CD4-positive, alpha-beta T cell treated with Interleukin-1 beta for 1 hour (primary cell): ENCODE measurements around the gene CHGA.

Source experiments
- DNase-seq, 2 donors: peaks; one replicate each; pipeline ENCODE4 v3.0.0-alpha.2; 2020 to 2022

The CHGA gene

DNA sequence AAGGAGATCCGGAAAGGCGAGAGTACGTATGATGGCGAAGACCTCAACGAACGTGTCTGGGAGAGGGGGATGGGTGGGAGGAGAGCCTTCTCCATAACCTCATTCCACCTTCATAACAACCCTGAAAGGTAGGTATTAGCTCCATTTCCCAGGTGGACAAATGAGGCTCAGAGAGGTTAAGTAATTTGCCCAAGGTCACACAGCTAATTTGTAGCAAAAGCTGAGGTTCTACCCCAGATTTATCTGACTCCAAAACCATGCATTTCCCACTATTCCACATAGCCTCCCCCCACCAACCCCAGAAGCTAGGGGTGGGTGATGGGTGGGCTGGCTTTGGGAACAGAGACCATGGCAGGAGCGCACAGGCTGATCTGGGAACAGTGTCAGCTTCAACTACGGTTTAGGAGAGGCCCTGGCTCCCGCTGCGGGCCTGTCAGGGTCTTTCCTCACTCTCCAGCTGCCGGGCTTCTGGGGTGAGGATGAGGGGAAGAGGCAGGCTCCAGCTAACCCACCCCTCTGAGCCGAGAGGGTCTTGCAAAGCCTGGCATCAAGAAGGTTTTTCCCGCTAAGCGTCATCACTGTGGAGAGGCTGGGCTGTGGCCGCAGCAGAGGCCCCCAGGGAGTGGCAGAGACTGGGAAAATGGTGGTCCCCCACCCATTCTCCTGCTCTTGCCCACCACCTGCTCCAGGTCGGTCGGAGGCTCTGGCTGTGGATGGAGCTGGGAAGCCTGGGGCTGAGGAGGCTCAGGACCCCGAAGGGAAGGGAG lies 8.9 kb downstream of the CHGA start:
- no peak for DNase-seq

DNA sequence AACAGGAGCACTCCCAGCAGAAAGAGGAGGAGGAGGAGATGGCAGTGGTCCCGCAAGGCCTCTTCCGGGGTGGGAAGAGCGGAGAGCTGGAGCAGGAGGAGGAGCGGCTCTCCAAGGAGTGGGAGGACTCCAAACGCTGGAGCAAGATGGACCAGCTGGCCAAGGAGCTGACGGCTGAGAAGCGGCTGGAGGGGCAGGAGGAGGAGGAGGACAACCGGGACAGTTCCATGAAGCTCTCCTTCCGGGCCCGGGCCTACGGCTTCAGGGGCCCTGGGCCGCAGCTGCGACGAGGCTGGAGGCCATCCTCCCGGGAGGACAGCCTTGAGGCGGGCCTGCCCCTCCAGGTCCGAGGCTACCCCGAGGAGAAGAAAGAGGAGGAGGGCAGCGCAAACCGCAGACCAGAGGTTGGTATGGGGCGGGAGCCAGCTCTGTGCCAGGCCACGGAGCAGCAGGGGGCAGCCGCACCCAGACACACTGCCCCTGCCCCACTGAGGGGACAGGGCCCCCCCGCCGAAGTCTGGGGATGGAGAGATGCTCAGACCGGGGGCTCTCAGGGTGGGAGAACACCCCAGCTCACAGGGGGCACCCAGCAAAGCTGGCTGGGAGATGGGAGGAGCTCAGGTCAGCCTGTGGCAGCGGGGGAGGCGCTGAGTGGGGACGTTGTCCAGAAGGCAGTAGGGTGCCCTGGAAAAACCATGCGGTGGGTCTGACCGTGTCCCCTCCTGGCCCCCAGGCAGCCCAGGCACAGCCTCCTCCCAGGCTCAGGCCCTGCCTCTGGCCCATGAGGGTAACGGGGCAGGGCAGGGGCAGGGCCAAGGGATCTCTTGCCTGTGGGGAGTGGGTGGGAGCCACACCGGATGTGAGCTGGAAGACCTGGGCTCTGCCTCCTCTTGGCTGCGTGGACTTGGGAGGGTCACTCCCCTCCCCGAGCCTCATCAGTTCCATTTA lies 9.8 kb downstream of the CHGA start:
- no peak for DNase-seq

DNA sequence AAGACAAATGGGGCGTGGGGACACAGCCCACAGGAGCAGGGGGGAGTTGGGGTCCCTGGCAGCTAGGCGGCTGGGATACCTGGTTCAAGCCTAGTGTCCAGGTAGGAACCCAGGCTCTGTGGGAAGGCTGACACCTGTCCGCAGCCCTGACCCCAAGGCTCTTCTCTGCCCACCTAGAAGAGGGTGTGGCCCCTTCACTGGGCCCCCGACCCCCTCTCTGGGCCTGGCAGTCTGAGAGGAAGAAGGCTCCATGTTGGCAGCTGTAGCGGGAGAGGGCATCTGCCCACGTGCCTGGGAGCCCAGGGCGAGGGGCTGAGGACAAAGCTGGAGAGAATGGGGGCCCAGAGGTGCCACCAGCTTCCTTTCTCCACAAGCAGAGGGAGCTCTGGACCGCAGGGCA lies 10.5 kb downstream of the CHGA start:
- DNase-seq: no peak

DNA sequence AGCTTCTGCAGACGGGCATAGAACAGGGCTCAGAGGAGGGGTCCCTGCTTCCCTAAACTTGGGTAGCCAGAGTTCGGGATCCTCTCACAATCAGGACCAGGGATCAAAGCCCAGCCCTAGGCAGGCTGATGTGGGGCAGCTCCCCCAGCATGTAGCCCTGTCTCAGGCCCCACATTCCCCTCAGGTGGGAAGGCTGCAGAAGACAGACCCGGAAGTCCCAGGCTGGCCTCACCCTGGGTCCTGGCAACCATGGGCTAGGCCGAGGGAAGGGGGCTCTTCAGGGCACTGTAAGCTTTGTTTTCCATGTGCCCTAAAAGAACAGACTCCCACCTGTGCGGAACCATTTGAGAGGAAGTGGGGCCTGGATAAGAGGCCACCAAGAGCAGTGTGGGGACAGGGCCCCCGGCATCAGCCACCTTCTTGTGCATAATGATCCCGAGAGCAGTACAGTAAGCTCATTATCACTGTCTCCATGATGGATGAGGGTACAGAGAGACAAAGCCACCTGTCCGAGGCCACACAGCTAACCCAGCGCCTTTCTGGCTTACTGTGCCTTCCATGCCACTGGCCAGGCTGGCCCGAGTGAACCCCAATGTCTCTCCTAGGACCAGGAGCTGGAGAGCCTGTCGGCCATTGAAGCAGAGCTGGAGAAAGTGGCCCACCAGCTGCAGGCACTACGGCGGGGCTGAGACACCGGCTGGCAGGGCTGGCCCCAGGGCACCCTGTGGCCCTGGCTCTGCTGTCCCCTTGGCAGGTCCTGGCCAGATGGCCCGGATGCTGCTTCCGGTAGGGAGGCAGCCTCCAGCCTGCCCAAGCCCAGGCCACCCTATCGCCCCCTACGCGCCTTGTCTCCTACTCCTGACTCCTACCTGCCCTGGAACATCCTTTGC lies 11.5 kb downstream of the CHGA start:
- no peak for DNase-seq

DNA sequence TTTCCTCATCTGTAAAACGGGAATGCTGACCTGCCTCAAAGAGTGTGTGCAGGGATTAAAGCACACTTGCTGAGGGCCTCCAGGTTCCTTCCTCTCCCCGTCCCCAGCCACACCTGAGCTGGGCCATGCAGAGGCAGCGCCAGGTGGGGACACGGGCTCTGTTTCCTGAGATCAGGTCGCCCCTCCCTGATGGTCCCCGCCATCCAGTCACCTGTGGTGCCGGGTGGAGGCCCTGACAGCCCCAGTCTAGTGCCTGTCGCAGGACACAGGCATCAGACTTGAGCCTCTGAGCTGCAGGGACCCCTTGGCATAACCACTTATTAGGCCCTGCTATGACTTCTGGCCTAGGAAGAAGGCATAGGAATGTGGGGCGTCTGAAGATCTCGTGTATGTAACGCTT lies 12.5 kb downstream of the CHGA start:
- DNase-seq: no peak

DNA sequence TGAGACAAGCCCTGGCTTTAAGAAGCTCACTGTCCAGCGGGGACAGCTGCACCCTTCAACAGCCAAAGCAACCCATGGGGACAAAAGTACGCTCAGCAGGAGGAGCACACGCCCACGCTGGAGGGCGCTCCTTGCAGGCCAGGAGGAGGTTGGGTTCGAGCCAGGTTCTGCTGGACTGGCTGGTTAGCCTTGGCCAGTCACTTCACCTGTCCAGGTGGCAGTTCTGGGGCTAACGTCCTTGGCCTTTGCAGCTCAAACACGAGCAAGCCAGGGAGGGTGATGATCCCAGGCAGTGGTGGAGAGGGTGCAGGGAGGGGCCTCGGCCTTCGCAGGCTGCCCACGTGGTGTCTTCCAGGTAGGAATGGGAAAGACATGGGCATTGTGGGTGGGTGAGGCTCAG lies 13.1 kb downstream of the CHGA start:
- DNase-seq: no peak

DNA sequence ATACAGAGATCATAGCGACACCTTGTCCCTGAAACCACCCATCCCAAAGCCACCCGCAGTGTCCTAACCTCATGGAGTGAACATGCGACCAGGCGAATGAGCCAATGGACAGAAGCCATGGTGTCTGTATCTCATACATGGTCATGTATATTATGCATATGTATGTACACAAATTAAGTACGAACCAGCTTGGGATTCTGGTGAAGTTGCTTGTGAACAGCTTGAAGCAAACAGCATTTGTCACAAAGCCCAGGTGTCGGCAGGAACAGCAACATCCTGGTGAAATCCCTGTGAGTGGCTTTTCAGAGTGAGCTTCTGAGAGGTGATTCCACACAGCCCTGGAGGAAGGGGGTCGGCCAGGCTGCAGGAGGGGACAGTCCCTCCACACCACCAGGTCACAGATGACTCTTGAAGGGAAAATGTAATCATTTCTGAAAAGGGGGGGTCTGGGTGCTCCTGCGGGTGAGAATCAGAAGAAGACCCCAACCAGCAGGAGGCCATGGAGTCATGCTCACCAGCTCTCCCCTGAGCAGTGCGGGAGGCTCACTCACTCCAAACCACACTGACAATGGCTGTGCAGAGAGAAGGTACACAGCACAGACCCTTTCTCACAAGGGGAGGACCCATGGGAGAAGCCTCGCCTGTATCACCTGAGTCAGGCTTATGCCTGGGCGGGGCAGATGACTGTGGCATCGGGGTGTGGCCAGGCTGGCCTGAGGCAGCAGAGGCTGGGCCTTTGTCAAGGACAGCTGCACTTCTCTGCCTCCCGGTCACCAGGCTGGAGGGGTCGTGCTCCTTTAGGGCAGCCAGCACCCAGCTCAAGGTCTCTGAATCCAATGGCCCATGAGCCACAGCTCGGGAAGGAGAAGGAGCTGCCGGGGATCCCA lies 14.3 kb downstream of the CHGA start:
- DNase-seq: no peak

DNA sequence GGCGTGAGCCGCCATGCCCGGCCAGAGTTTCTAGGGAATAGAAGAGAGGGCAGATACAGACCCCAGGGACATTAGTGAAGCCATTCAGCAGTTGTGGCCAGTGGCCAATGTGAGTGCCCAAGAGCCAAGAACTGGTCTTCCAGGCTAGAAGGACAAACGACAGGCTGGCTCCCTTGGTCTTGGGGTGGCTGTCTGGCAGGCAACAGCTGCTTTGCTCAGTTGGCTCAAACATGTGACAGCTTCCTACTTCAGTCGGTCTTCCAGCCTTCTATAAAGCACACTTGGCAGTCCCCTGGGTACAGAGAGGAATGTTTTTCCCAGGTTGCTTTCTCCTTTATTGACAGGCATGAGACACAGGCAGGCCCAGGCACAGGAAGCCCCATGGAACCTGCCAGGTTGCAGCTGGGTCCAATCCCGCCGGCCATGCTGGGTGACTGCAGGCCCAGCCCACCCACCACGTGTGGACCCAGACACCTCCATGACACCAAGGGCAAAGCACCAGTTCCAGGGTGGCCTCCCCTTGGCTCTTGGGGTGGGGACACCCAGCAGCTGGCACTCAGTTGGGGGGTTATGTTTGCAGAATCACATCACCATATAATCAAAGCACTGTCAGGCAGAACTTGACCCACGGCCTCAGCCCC lies 15.4 kb downstream of the CHGA start:
- no peak for DNase-seq

DNA sequence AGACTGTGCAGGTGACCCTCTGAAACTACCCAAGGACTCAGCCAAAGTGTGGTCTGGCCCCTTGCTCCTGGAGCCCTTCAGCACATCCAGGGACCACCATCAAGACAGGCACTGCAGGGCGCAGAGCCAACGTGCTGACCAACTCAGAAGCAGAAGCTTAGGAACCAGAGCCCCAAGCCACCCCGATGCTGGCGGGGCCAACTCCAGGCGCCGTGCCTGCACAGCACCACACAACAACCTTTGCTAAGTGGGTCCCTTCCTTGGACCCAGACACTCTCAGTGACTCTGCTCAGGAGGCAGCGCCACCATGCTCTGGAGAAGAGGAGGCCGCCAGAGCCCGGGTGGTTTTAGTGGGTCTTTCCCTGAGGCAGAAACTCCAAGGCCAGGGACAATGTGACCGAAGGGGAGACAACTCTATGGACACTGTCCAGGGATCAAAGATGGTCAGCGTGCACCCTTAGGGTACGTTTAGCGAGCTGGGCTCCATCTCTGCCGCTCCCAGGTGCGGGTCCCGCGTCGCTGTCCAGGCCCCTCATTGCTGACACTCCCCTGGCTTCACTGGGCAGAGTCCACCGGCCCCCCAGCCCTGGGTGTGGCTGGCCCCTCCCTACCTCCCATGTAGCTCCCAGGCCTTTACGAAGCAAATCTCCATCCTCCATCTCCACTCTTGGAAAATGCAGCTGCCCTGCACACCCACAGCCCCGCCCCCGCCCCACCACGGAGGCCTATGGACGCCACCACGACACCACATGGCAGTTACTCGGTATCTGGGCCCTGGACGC lies 16.1 kb downstream of the CHGA start:
- DNase-seq: no peak

DNA sequence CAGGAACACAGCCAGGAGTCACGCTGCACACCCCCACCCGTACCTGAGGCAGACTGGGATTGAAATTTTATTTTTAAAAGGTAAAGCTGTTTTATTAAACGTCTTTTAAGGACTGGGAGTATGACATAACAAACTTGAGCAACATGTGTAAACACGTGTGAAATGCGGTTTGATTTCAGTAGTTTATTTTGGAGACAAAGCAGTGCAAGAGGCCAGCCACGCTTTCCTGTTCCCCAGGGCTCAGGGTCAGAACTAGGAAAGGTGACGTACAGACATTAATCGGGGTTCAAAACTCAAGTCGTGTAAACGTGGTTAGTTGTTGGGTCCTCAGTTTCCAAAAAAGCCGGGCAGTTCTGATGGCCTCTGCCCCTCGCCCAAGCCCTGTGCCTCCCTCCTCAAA lies 16.7 kb downstream of the CHGA start:
- DNase-seq: no peak

DNA sequence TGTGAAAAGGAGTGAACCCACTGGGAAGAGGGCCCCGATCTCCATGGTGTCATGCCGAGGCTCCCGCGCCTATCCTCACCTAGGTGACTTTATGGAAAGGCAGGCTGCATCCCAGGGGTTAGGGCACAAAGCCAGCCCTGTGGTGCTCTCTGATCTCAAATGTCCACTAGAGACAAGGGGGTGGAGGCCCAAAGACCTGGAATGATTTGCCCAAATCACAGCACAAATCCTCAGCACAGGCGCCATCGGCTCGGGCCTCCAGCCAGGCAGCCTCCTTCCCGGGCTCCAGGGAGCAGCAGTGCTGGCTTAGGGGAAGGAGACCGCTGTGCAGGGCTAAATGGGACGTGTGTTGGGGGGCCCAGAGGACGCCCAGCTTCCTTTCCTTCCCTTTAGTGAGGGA lies 17.6 kb downstream of the CHGA start:
- DNase-seq: no peak

DNA sequence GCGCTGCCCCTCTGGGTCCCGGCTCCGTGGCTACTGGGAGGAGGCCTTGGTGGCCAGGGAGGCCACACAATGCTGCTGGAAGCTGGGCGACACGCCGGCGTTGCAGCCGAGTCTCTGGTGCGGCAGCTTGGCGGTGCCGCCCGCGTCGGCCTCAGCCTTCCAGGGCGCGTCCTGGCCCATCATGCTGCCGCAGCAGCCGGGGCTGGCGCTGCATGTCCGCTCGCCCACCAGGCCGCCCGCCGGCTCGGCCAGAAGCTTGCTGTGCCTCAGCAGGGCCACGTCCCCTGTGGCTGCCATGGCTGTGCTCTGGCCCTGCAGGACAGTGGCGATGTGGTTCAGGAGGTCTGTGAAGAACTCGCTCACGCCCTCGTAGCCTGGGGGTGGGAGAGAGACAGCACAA lies 18.6 kb downstream of the CHGA start:
- no peak for DNase-seq

DNA sequence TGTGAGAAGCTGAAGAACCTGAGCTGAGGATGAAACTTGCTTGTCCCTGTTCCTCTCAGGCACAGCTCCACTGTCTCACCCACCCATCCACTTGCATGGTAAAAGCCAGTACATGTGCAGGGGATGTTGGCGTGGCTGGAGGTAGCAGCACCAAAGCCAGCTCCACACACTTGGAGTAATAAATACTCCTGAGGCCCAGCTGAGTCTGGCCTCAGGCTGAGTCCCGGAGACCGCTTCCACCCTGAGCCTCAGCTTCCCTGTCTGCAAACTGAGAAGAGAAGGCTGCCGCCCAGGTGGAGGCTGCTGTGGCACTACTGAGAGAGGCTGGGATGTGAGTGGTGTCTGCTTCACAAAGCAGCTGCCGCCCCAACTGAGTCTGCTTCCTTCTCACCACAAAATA lies 19.2 kb downstream of the CHGA start:
- DNase-seq: no peak

DNA sequence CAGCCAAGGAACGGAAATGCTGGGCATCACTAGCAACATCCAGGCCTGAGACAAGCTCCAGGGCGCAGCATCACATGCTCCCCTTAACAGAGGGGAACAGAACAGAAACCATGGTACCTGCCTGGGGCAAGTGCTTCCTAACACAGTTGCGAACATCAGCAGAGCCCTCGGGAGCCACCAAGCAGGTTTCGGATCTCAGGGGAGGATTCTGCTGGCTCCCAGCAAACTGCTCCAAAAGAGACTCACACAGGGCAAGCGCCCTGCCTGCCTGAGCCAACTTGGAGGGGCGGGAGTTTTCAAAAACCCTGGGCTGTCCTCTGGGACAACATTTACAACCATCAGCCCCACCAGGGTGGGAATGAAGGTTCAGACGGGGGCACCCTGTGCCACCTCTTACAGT lies 19.6 kb downstream of the CHGA start:
- no peak for DNase-seq

DNA sequence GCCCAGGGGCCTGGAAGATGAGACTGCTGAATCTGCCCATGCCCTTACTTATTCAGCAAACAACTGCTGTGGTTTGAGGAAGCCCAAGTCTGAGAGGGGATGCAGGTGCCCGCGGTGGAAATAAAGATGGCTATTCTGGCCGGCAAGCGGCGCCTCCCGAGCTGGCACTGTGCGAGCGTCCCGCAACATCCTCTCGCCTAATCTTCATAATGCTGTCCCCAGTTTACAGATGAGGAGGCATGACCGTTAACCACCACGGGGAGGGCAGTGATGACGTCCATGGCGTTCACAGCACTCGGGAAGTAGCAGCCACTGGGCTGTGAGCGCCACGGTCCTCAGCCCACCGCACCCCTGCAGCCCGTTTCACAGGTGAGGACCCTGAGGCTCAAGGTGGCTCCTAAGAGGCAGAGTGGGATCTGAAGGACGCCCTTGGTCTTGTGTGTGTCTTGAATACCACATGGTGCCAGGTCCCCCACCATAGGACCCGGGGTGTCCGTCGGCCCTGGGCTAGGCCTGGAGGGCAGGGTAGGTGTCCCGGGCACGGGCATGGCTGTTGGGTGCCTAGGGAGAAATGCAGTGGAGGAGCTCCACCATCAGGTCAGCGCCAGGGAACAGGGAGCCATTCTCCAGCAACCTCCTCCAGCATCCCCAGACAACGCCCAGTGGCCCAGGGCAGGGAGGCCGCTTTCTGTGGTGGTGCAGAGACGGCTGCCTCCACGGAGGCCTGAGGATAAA lies 20.2 kb downstream of the CHGA start:
- no peak for DNase-seq

DNA sequence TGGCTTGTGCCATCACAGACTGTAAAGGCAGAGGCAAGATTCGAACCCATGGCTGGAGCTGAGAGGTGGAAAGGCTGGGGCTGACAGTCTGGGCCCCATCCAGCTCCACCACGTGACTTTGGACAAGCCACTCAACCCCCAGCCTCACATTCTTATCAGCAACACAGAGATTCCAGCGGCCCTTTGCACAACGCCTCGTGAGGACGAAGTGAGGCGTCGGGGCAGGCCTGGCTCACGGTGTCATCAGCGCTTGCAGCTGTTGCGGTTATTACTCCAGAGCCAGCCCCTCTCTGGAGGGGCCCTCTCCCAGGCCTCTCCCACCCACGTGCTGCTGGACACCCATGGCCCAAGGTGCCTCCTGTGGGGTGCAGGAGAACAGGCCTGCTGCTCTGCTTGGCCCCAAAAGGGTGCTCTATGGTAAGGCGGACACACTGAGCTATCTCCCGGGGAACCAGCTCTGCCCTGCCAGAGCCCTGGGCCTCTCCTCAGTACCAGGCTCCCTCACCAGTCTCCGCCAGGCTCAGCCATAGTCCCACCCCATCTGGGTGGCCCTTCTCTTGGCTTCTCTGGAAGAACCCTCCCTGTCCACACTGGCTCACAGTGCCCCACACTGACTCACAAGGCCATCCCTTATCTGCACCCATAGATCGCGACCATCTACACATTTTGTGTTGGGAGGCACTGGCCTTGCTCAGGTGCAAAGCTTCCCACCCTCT lies 21.1 kb downstream of the CHGA start:
- DNase-seq: no peak

DNA sequence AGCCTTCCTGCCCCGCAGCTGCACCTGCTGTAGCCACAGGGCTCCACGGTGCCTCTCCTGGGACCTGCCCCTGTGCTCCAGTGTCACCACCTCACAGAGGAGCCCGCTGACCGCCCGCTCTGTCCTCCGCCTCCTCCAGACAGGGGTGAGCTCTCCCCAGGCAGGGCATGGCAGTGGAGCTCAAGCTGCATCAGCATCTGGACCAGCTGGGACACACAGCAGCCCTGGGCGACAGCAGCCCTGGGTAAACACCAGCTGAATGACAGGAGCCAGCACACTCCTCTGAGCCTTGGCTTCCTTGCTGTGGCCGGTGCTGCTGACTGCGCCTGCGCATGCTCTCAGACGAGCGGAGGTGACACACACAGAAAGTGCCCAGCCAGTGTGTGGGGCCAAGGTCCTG lies 22.0 kb downstream of the CHGA start:
- no peak for DNase-seq

DNA sequence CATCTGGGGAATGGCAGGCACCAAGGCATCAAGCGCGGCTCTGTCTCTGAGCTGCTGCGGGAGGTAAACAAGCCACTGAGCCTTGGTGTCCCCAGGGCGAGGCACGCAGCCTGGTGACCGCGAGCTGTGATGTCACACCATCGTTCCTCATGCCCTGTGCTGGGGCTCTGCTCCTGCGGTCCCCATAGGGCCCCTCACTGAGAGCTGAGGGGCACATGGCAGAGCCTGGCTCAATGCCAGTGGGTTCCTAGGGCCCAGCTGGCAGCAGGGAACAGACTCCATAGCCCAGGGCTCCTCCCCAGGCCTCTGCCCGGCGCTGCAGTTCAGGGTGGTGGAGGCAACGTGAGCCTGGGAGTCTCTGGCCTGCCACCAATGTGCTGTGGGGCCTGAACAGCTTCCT lies 22.6 kb downstream of the CHGA start:
- no peak for DNase-seq
